SK-N-SH treated with all-trans-retinoic acid at 6 μM for 48 hours (cell line): ENCODE measurements around the gene KRTAP4-12.

Experiments used
- ARNTL ChIP-seq: fragments of 450-650 bp; formaldehyde crosslinking; IDR thresholded peaks from 2 replicates; pipeline ENCODE4 v1.5.0; 2020; ENCODE audit warnings: low read depth, mild to moderate bottlenecking, moderate library complexity, borderline replicate concordance
- BACH2 ChIP-seq: fragments of 250-450 bp; sonication (Bioruptor Pico); IDR thresholded peaks from 2 replicates; pipeline ENCODE4 v1.9.0; 2021; ENCODE audit warnings: mild to moderate bottlenecking, borderline replicate concordance
- CSDC2 ChIP-seq: fragments of 250-450 bp; sonication (Bioruptor Pico); IDR thresholded peaks from 2 replicates; pipeline ENCODE4 v1.5.0; 2020; ENCODE audit warnings: mild to moderate bottlenecking, moderate library complexity
- RARB ChIP-seq: fragments of 250-450 bp; sonication (Bioruptor Pico); IDR thresholded peaks from 2 replicates; pipeline ENCODE4 v1.8.0; 2021; ENCODE audit warnings: mild to moderate bottlenecking, moderate library complexity
- SNAI2 ChIP-seq: fragments of 250-450 bp; sonication (Bioruptor Pico); IDR thresholded peaks from 2 replicates; pipeline ENCODE4 v1.5.0; 2020; ENCODE audit warnings: mild to moderate bottlenecking, moderate library complexity
- TCF4 ChIP-seq: fragments of 250-450 bp; sonication (Bioruptor Pico); IDR thresholded peaks from 2 replicates; pipeline ENCODE4 v1.8.0; 2021; ENCODE audit warnings: mild to moderate bottlenecking, moderate library complexity, borderline replicate concordance
- TOX ChIP-seq: fragments of 250-450 bp; sonication (Bioruptor Pico); IDR thresholded peaks from 2 replicates; pipeline ENCODE4 v1.8.0; 2021; ENCODE audit warnings: mild to moderate bottlenecking, moderate library complexity, borderline replicate concordance
- ZFP3 ChIP-seq: fragments of 250-450 bp; sonication (Bioruptor Pico); IDR thresholded peaks from 2 replicates; pipeline ENCODE4 v1.5.0; 2020; ENCODE audit warnings: mild to moderate bottlenecking, moderate library complexity
- ZFP30 ChIP-seq: fragments of 450-650 bp; formaldehyde crosslinking; IDR thresholded peaks from 2 replicates; pipeline ENCODE4 v1.5.0; 2022; ENCODE audit warnings: mild to moderate bottlenecking, moderate library complexity
- ZNF565 ChIP-seq: fragments of 450-650 bp; formaldehyde crosslinking; conservative IDR thresholded peaks from 2 replicates; pipeline ENCODE4 v1.5.0; 2020; ENCODE audit warnings: low read depth, mild to moderate bottlenecking, moderate library complexity
- TF ChIP-seq, protein P1 (sequence below): fragments of 250-450 bp; sonication (Bioruptor Pico); IDR thresholded peaks from 2 replicates; pipeline ENCODE4 v1.8.0; 2020; ENCODE audit warnings: mild to moderate bottlenecking, moderate library complexity, borderline replicate concordance
- TF ChIP-seq, protein P2 (sequence below): fragments of 250-450 bp; sonication (Bioruptor Pico); IDR thresholded peaks from 2 replicates; pipeline ENCODE4 v1.5.0; 2020; ENCODE audit warnings: mild to moderate bottlenecking, moderate library complexity
- TF ChIP-seq, protein P3 (sequence below): fragments of 250-450 bp; sonication (Bioruptor Pico); IDR thresholded peaks from 2 replicates; pipeline ENCODE4 v1.5.1; 2020; ENCODE audit warnings: low read depth, mild to moderate bottlenecking, moderate library complexity

DNA sequence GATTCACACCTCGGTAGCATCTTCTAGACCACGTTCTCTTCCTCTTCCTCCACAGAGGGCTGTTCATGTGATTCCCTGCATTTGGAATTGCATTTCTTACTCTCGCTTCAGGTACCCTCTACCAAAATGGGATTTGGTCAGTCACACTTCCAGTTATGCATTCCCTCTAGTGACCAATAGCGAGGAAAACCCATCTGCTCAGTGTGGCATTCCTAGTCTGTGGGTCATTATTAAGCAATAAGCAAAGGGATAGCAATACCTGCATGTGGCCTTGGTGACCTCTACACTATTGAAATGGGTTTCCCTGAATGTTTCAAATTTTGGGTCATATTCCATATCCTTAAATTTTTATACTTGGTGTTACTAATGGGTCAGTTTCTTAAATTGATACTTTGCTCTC is 26.0 kb upstream of the KRTAP4-12 start:
- TF ChIP-seq, protein P1, sequence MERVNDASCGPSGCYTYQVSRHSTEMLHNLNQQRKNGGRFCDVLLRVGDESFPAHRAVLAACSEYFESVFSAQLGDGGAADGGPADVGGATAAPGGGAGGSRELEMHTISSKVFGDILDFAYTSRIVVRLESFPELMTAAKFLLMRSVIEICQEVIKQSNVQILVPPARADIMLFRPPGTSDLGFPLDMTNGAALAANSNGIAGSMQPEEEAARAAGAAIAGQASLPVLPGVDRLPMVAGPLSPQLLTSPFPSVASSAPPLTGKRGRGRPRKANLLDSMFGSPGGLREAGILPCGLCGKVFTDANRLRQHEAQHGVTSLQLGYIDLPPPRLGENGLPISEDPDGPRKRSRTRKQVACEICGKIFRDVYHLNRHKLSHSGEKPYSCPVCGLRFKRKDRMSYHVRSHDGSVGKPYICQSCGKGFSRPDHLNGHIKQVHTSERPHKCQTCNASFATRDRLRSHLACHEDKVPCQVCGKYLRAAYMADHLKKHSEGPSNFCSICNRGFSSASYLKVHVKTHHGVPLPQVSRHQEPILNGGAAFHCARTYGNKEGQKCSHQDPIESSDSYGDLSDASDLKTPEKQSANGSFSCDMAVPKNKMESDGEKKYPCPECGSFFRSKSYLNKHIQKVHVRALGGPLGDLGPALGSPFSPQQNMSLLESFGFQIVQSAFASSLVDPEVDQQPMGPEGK (CRISPR knock-in tag) = no peak
- TF ChIP-seq ZFP3 (CRISPR knock-in tag) (no peak), SNAI2 (no peak), RARB (no peak), ARNTL (CRISPR knock-in tag) (no peak), CSDC2 (CRISPR knock-in tag) (no peak), ZFP30 (CRISPR knock-in tag) (no peak), ZNF565 (no peak), TCF4 (CRISPR knock-in tag) (no peak), BACH2 (CRISPR knock-in tag) (no peak), TOX (CRISPR knock-in tag) (no peak)
- TF ChIP-seq, protein P2, sequence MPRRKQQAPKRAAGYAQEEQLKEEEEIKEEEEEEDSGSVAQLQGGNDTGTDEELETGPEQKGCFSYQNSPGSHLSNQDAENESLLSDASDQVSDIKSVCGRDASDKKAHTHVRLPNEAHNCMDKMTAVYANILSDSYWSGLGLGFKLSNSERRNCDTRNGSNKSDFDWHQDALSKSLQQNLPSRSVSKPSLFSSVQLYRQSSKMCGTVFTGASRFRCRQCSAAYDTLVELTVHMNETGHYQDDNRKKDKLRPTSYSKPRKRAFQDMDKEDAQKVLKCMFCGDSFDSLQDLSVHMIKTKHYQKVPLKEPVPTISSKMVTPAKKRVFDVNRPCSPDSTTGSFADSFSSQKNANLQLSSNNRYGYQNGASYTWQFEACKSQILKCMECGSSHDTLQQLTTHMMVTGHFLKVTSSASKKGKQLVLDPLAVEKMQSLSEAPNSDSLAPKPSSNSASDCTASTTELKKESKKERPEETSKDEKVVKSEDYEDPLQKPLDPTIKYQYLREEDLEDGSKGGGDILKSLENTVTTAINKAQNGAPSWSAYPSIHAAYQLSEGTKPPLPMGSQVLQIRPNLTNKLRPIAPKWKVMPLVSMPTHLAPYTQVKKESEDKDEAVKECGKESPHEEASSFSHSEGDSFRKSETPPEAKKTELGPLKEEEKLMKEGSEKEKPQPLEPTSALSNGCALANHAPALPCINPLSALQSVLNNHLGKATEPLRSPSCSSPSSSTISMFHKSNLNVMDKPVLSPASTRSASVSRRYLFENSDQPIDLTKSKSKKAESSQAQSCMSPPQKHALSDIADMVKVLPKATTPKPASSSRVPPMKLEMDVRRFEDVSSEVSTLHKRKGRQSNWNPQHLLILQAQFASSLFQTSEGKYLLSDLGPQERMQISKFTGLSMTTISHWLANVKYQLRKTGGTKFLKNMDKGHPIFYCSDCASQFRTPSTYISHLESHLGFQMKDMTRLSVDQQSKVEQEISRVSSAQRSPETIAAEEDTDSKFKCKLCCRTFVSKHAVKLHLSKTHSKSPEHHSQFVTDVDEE (CRISPR knock-in tag) = no peak
- TF ChIP-seq, protein P3, sequence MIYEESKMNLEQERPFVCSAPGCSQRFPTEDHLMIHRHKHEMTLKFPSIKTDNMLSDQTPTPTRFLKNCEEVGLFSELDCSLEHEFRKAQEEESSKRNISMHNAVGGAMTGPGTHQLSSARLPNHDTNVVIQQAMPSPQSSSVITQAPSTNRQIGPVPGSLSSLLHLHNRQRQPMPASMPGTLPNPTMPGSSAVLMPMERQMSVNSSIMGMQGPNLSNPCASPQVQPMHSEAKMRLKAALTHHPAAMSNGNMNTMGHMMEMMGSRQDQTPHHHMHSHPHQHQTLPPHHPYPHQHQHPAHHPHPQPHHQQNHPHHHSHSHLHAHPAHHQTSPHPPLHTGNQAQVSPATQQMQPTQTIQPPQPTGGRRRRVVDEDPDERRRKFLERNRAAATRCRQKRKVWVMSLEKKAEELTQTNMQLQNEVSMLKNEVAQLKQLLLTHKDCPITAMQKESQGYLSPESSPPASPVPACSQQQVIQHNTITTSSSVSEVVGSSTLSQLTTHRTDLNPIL (CRISPR knock-in tag) = no peak
